Prostate gland (tissue), 2 donors: ENCODE results near the gene NDC80. TPM values are rescaled to one million over a fixed set of nuclear protein-coding genes. Genes with fewer than 3 reads are reported as not detected.
A peak's percentile ranks its signal among the peaks of the same experiment; 100 is the strongest.

Experiments
- DNase-seq: peaks from one replicate; pipeline ENCODE4 v3.0.0-alpha.2; 2019; ENCODE audit warnings: low spot score
- H3K27ac ChIP-seq, 2 donors: fragments of 200-600 bp; sonication (generic); 2 replicates each; pipeline ENCODE4 v1.5.1; 2017 to 2019
- H3K27me3 ChIP-seq: fragments of 200-600 bp; sonication (generic); replicated peaks from 2 replicates; pipeline ENCODE4 v1.5.1; 2019; ENCODE audit not compliant: insufficient read depth
- H3K36me3 ChIP-seq, 2 donors: fragments of 200-600 bp; sonication (generic); 1 replicate in 1 of 2; 2 replicates in 1 of 2; pipeline versions ENCODE4 v1.5.1 to v1.8.1; 2017 to 2019
- H3K4me1 ChIP-seq: fragments of 200-600 bp; sonication (generic); replicated peaks from 2 replicates; pipeline ENCODE4 v1.5.1; 2019
- H3K4me3 ChIP-seq, 2 donors: fragments of 200-600 bp; sonication (generic); 2 replicates each; pipeline ENCODE4 v1.5.1; 2017 to 2019
- H3K9me3 ChIP-seq: fragments of 200-600 bp; sonication (generic); 2 replicates; pipeline ENCODE4 v1.5.1; 2017
- POLR2A ChIP-seq: fragments of 450-650 bp; IDR thresholded peaks from one replicate; pipeline ENCODE4 v1.6.1; 2016; ENCODE audit warnings: antibody characterized with exemption, mild to moderate bottlenecking
- POLR2AphosphoS5 ChIP-seq: sonication (generic); formaldehyde crosslinking; IDR thresholded peaks from one replicate; pipeline ENCODE4 v1.6.1; 2017; ENCODE audit warnings: antibody characterized with exemption
- WGBS: methylation state at CpG from one replicate; pipeline ENCODE4 v1.1.5; 2018; 5-methylcytosine and 5-hydroxymethylcytosine counted together
- intact Hi-C: fragments of 100-400 bp; cut with DNase I; formaldehyde crosslinking; loops from one replicate; pipeline ENCODE4 v1.14.2; 2022
- total RNA-seq, 2 donors: library from RNA; depleted of rRNA; stranded (reverse); fragments of >200 nt; gene quantifications; one replicate each; pipeline ENCODE4 v1.1.0, GENCODE V29; 2016
- TF ChIP-seq, protein P1 (sequence below), 4 experiments: fragments of 200-600 bp in 2 of 4; fragments of 450-650 bp in 2 of 4; sonication (generic) in 2 of 4; IDR thresholded peaks; 1 replicate in 3 of 4; 2 replicates in 1 of 4; pipeline ENCODE4 v1.5.1; 2016 to 2019; ENCODE audit warnings: antibody characterized with exemption in 4 of 4, mild to moderate bottlenecking in 2 of 4, moderate library complexity in 2 of 4

The NDC80 gene
- total RNA-seq, 2 donors from 2014 or later, result 0.77 to 2.7 TPM

DNA sequence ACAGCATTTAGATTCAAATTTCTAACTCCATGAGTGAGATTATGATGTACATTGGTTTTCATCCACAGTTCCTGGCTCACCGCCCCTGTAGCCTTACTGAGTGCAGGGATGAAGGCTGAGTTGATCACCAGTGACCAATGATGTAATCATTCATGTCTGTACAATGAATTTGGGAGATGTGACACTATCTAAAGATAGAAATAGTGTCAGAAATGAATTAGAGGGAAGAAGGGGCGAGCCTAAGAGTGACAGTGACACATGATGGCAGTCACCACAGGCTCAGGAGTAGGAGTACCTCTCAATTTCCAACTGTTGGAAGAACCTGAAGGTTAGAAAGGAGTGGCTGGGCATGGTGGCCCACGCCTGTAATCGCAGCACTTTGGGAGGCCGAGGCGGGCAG lies 3.2 kb upstream of the NDC80 start:
- intact Hi-C loops, result no loop called here
- Histone ChIP-seq H3K27me3 (no peaks in the 10 kb centered on the region), H3K36me3 (no peaks in the 10 kb centered on the region), H3K4me3 (no peak overlapping the region), H3K9me3 (no peaks in the 10 kb centered on the region), H3K27ac (no peak overlapping the region), H3K4me1 (no peaks in the 10 kb centered on the region)
- no peak for DNase-seq
- 81% methylated on average over 6 of the region's 6 CpGs for WGBS
- no peak for TF ChIP-seq POLR2AphosphoS5
- TF ChIP-seq, protein P1, sequence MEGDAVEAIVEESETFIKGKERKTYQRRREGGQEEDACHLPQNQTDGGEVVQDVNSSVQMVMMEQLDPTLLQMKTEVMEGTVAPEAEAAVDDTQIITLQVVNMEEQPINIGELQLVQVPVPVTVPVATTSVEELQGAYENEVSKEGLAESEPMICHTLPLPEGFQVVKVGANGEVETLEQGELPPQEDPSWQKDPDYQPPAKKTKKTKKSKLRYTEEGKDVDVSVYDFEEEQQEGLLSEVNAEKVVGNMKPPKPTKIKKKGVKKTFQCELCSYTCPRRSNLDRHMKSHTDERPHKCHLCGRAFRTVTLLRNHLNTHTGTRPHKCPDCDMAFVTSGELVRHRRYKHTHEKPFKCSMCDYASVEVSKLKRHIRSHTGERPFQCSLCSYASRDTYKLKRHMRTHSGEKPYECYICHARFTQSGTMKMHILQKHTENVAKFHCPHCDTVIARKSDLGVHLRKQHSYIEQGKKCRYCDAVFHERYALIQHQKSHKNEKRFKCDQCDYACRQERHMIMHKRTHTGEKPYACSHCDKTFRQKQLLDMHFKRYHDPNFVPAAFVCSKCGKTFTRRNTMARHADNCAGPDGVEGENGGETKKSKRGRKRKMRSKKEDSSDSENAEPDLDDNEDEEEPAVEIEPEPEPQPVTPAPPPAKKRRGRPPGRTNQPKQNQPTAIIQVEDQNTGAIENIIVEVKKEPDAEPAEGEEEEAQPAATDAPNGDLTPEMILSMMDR (IDR thresholded peaks at IDR 0.05), result no peak
- TF ChIP-seq POLR2A, result no peak

DNA sequence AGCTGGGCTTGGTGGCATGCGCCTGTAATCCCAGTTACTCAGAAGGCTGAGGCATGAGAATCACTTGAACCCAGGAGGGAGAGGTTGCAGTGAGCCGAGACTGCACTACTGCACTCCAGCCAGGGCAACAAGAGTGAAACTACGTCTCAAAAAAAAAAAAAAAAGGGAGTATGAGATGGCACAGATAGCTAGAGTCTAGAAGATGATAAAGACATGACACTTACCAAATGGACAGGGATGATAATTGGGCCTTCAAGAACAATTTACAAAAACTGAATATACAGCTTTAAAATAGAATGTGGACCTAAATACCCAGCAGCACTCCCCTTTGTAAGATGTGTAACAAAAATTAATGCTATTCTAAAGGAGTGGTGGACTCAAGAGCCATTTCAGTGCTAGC lies 2.8 kb upstream of the NDC80 start:
- H3K27ac ChIP-seq, result no peak overlapping the region
- WGBS, result 83% methylated on average over 3 of the region's 3 CpGs
- H3K27me3 ChIP-seq, result no peaks in the 10 kb centered on the region
- no peaks in the 10 kb centered on the region for H3K4me1 ChIP-seq
- no peaks in the 10 kb centered on the region for H3K9me3 ChIP-seq
- intact Hi-C loops, result no loop called here
- H3K36me3 ChIP-seq, result no peaks in the 10 kb centered on the region
- TF ChIP-seq POLR2A (no peak), POLR2AphosphoS5 (no peak)
- no peak for DNase-seq
- H3K4me3 ChIP-seq, result no peak overlapping the region

DNA sequence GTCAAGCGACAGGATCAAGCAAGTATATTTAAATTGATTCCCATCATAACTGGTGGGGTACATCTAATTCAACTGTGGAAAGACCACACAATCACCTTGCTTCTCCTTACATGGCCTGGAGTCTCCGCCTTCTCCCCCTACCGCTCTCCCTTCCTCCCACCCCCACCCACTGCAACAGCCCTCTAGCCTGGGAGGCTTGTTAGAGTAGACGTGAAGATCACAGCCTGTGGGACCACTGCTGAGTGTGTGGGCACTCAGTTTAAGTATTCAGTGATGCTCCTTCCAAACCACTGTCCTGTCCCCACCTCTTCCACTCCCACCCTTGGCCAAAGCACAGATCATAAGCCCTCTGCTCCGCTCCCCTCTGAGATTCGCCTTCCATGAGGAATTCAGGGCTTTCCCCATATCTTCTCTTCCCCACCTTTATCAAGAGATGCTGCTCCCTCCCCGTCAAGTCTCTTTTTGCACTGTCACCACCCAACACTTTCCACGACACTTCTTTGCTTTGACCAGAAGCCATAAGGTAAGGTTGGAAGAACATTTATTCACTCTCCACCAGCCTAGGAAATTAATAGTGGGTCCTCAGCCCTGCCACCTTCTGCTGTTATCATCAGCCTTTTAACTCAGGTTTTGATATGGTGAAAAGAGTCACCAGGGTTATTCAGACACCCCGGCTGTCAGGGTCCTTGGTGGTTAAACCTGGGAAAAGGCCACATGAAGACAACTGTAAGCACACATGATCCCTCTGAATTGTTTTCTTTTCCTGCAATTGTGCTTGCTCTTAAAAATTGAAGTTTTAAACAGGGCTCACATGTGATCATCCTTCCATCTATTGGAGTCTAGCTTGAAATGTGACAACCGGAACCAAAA lies 1.8 kb upstream of the NDC80 start:
- WGBS, result 88% methylated on average over 10 of the region's 10 CpGs
- intact Hi-C loops, result no loop called here
- H3K4me3 ChIP-seq, result no peak overlapping the region
- no peaks in the 10 kb centered on the region for H3K4me1 ChIP-seq
- H3K36me3 ChIP-seq, result no peaks in the 10 kb centered on the region
- H3K27me3 ChIP-seq, result no peaks in the 10 kb centered on the region
- H3K9me3 ChIP-seq, result no peaks in the 10 kb centered on the region
- H3K27ac ChIP-seq, result no peak overlapping the region
- no peak for DNase-seq
- TF ChIP-seq, protein P1 (IDR thresholded peaks at IDR 0.05), result no peak
- TF ChIP-seq POLR2A (no peak), POLR2AphosphoS5 (no peak)

DNA sequence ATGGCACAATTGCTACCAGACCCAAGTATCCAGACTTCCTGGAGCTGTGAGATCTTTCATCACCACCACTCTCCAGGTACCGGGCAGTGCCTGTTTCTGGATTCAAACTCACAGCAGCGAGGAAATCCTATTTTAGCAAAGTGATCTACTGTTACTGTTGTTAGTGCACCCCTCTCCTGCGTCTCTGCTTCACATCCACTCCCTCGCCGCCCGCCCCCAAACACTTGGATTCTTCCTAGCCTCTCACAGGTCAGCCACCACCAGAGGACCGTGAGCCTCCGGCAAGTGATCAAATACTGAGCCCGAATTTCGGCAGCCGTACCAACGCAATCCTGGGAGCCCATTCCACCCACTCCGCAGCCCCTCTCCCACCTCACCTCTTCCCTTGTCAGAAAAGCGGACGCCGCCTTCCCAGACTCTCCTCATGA lies 571 bp upstream of the NDC80 start:
- H3K9me3 ChIP-seq, result no peaks in the 10 kb centered on the region
- no peak for TF ChIP-seq POLR2AphosphoS5
- TF ChIP-seq, protein P1 (IDR thresholded peaks at IDR 0.05), result peak in 1 of 4 experiments; percentile 7
- intact Hi-C loops, result loop anchor here (1.0 kb wide), 1 partner anchor 85 kb away; the partner anchor contains the start of gene SMCHD1
- 0% methylated on average over 16 of the region's 16 CpGs for WGBS
- H3K4me1 ChIP-seq, result no peaks in the 10 kb centered on the region
- H3K36me3 ChIP-seq, result no peaks in the 10 kb centered on the region
- no peaks in the 10 kb centered on the region for H3K27me3 ChIP-seq
- H3K4me3 ChIP-seq, result peak overlapping the region; percentile 56 to 65
- peak overlapping the region; percentile 94 to 97 for H3K27ac ChIP-seq
- DNase-seq, result peak; percentile 51

DNA sequence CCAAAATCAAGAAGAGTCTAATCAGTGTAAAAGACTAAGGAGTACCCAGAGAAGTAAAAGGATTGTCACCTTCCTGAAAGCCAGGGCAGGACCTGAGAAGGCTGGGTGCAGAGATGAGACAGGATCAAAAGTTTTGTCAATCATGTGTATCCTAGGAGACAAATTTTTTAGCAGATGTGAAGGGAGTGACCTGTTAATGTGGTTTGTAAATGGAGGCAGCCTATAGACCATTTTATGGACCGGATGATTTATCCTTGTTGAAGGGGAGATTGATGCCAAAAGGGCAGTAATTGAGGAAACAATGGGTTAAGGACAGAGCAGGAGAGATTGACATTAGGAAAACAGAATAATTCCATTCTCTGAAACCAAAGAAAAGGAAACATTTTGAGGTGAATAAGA lies 813 bp downstream of the NDC80 start:
- TF ChIP-seq POLR2AphosphoS5 (no peak), POLR2A (no peak)
- TF ChIP-seq, protein P1 (IDR thresholded peaks at IDR 0.05), result no peak
- H3K27ac ChIP-seq, result no peak overlapping the region
- H3K36me3 ChIP-seq, result no peaks in the 10 kb centered on the region
- DNase-seq, result no peak
- no peaks in the 10 kb centered on the region for H3K9me3 ChIP-seq
- H3K4me3 ChIP-seq, result no peak overlapping the region
- intact Hi-C loops, result no loop called here
- H3K4me1 ChIP-seq, result no peaks in the 10 kb centered on the region
- WGBS, result 11% methylated on average over 1 of the region's 1 CpG
- H3K27me3 ChIP-seq, result no peaks in the 10 kb centered on the region
